ENCODE data around the gene RPL32. TPM values are rescaled to one million over a fixed set of nuclear protein-coding genes. Genes with fewer than 3 reads are reported as not detected.
A peak's percentile ranks its signal among the peaks of the same experiment; 100 is the strongest.
"Not testable (repeated sequence)": the region's sequence is repeated elsewhere in the genome, so short reads cannot be mapped to it uniquely, and the experiment has no call there.

Gene RPL32
- total RNA-seq, 1 experiment from 2014 or later = 1,545 TPM

DNA sequence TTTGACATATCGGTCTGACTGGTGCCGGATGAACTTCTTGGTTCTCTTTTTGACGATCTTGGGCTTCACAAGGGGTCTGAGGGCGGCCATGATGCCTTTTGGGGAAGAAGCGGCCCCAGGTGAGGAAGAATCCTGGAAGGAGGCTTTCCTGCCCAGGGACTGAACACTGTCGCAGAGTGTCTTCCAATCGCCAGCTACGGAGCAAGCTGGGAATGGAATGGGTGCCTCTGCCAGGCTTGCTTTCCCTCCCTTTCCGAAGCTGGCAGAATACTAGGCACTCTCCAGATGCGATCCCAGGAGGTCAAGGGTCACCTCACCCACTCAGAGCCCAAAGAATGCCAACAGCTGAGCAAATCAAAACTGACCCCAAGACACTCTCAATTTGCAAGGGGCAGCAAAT lies 1.2 kb downstream of the RPL32 start:
- not testable (repeated sequence) for DNase-seq, H3K9me3 ChIP-seq, H3K27me3 ChIP-seq
- Histone ChIP-seq H3K36me3 (peaks cover 60% of the 10 kb centered on the region), H3K4me3 (peak overlapping the region; percentile 81)

GRCh38 chr3:12839156-12839946 lies 2.0 kb downstream of the RPL32 start:
- H3K9me3 ChIP-seq = no peaks in the 10 kb centered on the region
- DNase-seq = no peak
- H3K27me3 ChIP-seq = no peaks in the 10 kb centered on the region
- H3K4me3 ChIP-seq = peak overlapping the region; percentile 81
- peaks cover 68% of the 10 kb centered on the region for H3K36me3 ChIP-seq

DNA sequence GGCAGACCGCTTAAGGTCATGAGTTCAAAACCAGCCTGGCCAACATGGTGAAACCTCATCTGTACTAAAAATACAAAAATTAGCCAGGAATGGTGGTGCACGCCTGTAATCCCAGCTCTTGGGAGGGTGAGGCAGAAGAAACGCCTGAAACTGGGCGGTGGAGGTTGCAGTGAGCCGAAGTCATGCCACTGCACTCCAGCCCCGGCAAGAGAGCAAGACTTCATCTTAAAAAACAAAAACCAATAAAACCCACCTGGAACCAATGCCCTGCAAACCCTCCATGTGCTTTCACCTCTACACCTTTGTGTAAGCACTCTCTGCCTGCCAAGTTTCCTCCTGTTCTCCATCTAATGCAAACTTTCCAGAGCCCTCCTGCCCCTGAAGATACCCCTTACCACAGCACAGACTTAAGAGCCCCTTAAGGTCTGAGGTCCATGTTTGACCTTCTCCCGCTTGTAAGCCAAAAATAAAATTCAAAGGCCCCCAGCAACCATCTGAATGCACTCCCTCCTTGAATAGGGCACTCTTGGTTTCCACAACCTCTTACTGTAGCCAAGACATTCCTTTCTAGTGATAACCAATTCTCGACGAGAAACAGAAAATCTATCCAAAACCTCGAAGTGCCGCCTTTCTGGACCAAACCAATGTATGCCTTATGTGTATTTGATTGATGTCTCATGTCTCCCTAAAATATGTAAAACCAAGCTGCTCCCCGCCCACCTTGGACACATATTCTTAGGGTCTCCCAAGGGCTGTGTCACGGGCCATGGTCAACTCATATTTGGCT lies 3.0 kb downstream of the RPL32 start:
- Histone ChIP-seq H3K36me3 (peaks cover 78% of the 10 kb centered on the region), H3K4me3 (peak overlapping the region; percentile 81), H3K27me3 (no peaks in the 10 kb centered on the region), H3K9me3 (no peaks in the 10 kb centered on the region)
- DNase-seq = no peak

GRCh38 chr3:12837295-12837986 lies 3.9 kb downstream of the RPL32 start:
- DNase-seq = no peak
- H3K9me3 ChIP-seq = no peaks in the 10 kb centered on the region
- peak overlapping the region; percentile 3; the same call in 1 of the 2 replicates for H3K4me3 ChIP-seq
- H3K36me3 ChIP-seq = peaks cover 87% of the 10 kb centered on the region
- H3K27me3 ChIP-seq = no peaks in the 10 kb centered on the region

- peaks cover 89% of the 10 kb centered on the region for H3K36me3 ChIP-seq
- DNase-seq = no peak
- no peaks in the 10 kb centered on the region for H3K27me3 ChIP-seq
Observed at GRCh38 chr3:12835052-12835665, 6.2 kb downstream of the RPL32 start.

GRCh38 chr3:12833222-12834161 lies 7.9 kb downstream of the RPL32 start:
- Histone ChIP-seq H3K27me3 (no peaks in the 10 kb centered on the region), H3K36me3 (peaks cover 72% of the 10 kb centered on the region), H3K4me3 (no peak overlapping the region), H3K9me3 (no peaks in the 10 kb centered on the region)
- DNase-seq = no peak

More at GRCh38 chr3:12835052-12835665, 6.2 kb downstream of the RPL32 start:
- Histone ChIP-seq H3K4me3 (no peak overlapping the region), H3K9me3 (no peaks in the 10 kb centered on the region)

DNA sequence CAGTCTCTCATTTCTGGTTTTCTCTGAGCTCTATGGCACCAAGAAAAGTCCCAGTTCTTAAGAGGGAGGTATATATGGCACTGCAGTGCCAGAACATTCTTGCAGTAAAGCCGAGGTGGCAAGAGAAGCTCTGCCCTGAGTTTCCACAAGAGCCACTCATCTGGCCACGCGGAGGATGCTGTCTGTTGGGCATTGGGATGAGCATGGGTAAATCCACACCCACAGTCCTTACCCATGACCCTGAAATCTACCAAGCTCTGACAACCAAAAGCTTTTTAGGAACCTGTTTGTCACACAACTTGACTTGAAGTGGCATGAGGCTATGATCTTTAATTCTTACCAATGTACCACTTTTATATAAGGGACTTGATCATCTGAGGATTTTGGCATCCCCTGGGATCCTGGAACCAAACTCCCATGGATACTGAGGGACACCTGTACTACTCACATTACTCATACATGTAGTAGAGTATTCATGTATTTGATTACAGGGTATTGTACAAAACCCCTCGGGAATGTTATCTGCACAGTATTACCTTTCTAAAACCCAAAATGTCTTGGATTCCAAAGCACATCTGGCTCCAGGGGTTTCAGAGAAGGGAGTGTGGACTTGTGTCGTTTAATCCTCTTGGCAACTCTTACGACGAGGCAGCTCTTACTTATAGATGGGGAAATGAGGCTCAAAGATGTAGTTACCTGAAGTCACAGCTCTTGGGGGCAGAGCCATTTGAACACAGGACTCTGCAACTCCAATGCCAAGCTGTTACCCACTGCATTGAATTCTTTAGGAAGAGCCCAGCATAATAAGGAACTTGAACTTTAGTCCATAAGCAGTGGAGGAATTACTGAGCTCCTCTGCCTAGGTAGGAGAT lies 8.8 kb downstream of the RPL32 start:
- H3K36me3 ChIP-seq = peaks cover 63% of the 10 kb centered on the region

DNA sequence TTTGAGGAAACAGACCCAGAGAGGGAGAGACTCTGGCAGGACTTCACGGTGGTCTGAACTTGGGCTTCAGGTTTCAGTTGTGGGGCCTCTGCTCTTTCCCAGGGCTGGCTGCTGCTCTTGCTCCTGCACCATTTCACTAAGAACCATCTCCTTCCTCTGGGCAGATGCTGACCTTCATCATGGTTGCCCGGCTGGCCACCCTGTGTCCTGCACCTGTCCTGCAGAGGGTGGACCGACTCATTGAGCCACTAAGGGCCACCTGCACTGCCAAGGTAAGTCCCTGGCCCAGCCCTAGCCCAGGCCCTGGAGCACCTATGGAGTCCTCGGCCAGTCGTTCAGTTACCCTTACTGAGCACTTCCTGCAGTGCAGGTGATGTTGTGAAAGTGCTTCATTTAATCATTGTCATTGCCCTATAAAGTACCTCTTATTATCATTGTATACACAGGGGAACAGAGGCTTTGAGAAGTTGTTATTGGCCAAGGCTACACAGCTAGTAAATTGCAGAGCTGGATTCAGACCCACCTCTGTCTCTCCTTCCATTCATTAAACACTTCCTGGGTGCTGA lies 10.0 kb downstream of the RPL32 start:
- DNase-seq = no peak
- H3K36me3 ChIP-seq = peaks cover 51% of the 10 kb centered on the region
- H3K9me3 ChIP-seq = no peaks in the 10 kb centered on the region
- no peak overlapping the region for H3K4me3 ChIP-seq
- H3K27me3 ChIP-seq = no peaks in the 10 kb centered on the region

More for the DNA sequence above, 8.8 kb downstream of the RPL32 start:
- DNase-seq = no peak
- no peak overlapping the region for H3K4me3 ChIP-seq
- no peaks in the 10 kb centered on the region for H3K9me3 ChIP-seq
- H3K27me3 ChIP-seq = no peaks in the 10 kb centered on the region

- no peak overlapping the region for H3K4me3 ChIP-seq
- H3K9me3 ChIP-seq = no peaks in the 10 kb centered on the region
- H3K36me3 ChIP-seq = peaks cover 45% of the 10 kb centered on the region
- no peak for DNase-seq
- no peaks in the 10 kb centered on the region for H3K27me3 ChIP-seq
Observed at GRCh38 chr3:12830785-12831156, 10.6 kb downstream of the RPL32 start.

DNA sequence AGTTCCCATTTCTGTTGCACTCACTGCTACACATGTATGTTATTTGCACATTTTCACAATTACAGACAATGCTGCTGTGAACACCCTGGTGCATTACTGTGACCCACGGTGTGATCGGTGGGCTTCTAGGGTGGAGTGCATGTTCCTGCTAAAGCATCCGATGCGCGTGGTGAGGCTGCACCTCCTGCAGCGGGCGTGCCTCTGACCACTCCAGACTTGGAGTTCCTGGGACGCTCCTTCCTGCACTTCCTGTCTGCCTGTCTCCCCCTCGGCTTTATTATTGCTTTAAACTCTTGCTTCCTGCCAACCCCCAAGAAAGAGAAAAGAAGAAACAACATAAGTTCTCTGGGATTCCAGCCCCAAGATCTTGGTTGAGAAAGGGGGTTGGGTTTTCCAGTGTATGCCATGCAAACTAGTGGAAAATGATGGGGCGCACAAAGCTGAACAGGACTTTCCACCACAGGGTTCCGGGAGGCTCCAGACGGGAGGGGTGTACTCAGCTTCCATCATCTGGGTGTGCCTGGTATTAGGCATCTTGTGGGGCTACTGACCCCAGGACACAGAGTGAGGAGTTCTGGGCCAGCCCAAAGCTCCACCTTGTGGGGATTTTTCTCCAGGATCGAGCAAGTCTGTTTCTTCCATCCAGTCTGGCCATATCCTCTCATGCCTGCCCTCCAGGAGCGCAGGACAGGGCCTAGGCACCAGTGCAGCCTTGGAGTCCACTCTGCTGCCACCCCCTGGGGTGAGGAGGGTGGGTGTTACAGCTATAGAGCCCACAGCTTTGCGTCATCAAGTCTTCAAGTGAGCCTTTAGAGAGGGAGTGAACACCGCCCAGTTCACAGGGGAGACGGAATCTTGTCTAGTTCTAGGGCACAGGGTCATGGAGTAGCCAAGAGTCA lies 11.2 kb downstream of the RPL32 start:
- no peak overlapping the region for H3K4me3 ChIP-seq
- no peaks in the 10 kb centered on the region for H3K27me3 ChIP-seq
- no peak for DNase-seq
- no peaks in the 10 kb centered on the region for H3K9me3 ChIP-seq
- peaks cover 39% of the 10 kb centered on the region for H3K36me3 ChIP-seq

DNA sequence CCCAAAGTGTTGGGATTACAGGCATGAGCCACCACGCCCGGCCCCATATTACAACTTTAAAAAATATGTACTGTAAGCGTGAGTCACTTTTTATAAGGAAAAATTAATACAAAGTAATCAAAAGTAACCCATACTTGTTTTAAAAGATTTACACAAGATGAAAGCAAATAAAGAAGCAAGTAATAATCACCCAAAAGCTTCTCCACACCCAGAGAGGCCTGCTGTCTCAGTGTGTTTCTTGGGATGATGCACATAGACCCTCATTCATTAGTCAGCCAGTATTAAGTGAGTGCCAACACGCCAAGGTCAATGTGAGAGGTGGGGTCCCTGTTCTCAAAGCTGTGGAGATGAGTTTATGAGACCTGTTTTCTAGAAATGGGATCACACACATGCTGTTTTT lies 12.0 kb downstream of the RPL32 start:
- no peak for DNase-seq
- no peaks in the 10 kb centered on the region for H3K9me3 ChIP-seq
- H3K4me3 ChIP-seq = no peak overlapping the region
- H3K27me3 ChIP-seq = no peaks in the 10 kb centered on the region
- peaks cover 32% of the 10 kb centered on the region for H3K36me3 ChIP-seq

GRCh38 chr3:12828751-12829150 lies 12.6 kb downstream of the RPL32 start:
- no peaks in the 10 kb centered on the region for H3K27me3 ChIP-seq
- H3K9me3 ChIP-seq = no peaks in the 10 kb centered on the region
- no peak overlapping the region for H3K4me3 ChIP-seq
- DNase-seq = no peak
- H3K36me3 ChIP-seq = peaks cover 25% of the 10 kb centered on the region

DNA sequence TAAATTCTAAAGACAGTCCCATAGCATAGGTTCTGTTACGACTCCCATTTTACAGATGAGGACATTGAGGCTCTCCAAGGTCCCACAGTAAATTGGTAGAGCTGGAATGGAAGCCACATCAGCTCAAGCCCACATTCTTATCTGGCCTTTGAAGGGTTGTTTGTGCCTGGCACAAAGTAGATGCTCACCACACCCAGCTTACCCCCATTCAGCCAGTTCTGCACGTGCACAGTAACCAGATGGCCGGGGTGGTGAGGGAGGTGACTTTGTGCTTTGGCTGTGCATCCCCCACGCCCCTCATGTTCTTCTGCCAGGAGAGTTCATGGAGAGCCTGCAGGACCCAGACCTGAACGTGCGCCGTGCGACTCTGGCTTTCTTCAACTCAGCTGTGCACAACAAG lies 16.2 kb downstream of the RPL32 start:
- no peaks in the 10 kb centered on the region for H3K9me3 ChIP-seq
- no peaks in the 10 kb centered on the region for H3K27me3 ChIP-seq
- no peak overlapping the region for H3K4me3 ChIP-seq
- no peak for DNase-seq
- no peaks in the 10 kb centered on the region for H3K36me3 ChIP-seq

GRCh38 chr3:12824299-12824698 lies 17.1 kb downstream of the RPL32 start:
- Histone ChIP-seq H3K4me3 (no peak overlapping the region), H3K27me3 (no peaks in the 10 kb centered on the region), H3K9me3 (no peaks in the 10 kb centered on the region), H3K36me3 (no peaks in the 10 kb centered on the region)
- no peak for DNase-seq

All from MG63 (cell line).